Measurements from ENCODE around the gene ARHGAP27. TPM values are rescaled to one million over a fixed set of nuclear protein-coding genes. Genes with fewer than 3 reads are reported as not detected.
"Not testable (repeated sequence)": the region's sequence is repeated elsewhere in the genome, so short reads cannot be mapped to it uniquely, and the experiment has no call there.

Gene ARHGAP27
- total RNA-seq = 100 to 1,000 TPM; 100 to 106 TPM

GRCh38 chr17:45432405-45433158 is at the start of gene ARHGAP27:
Gene ARHGAP27, minus strand, starts transcription at chr17:45432870. Its CDS starts 2,591 bp downstream, at chr17:45430279.
- ATAC-seq = no peak

GRCh38 chr17:45482317-45482716 is 49.6 kb upstream of the ARHGAP27 start:
- ATAC-seq; H3K4me3 Mint-ChIP-seq; H3K27ac Mint-ChIP-seq; H3K27me3 Mint-ChIP-seq (ENCODE audit: low read depth); H3K9me3 Mint-ChIP-seq (ENCODE audit: insufficient read depth); H3K36me3 Mint-ChIP-seq (ENCODE audit: low read depth); POLR2A ChIA-PET; DNase-seq; CTCF ChIA-PET: not testable (repeated sequence)
- H3K4me1 Mint-ChIP-seq (ENCODE audit: low read depth) = peaks cover 14% of the 10 kb centered on the region

More at GRCh38 chr17:45432405-45433158, at the start of gene ARHGAP27:
- POLR2A ChIA-PET = interaction anchor here (0.9 kb wide), 1 partner anchor 20 kb away, joined by 3 read pairs; no protein-coding TSS in a partner anchor
- DNase-seq = peak; percentile 57
- Mint-ChIP-seq H3K27ac (peak within 1 kb of the TSS; percentile 86), H3K36me3 (ENCODE audit: low read depth) (peaks cover 18% of the 10 kb centered on the region), H3K4me1 (ENCODE audit: low read depth) (peaks cover 36% of the 10 kb centered on the region), H3K9me3 (ENCODE audit: insufficient read depth) (no peaks in the 10 kb centered on the region), H3K27me3 (ENCODE audit: low read depth) (no peaks in the 10 kb centered on the region), H3K4me3 (peak within 1 kb of the TSS; percentile 86)
- CTCF ChIA-PET = no interaction called here

- DNase-seq; CTCF ChIA-PET; ATAC-seq; POLR2A ChIA-PET; H3K4me1 Mint-ChIP-seq (ENCODE audit: low read depth); H3K9me3 Mint-ChIP-seq (ENCODE audit: insufficient read depth); H3K27ac Mint-ChIP-seq; H3K27me3 Mint-ChIP-seq (ENCODE audit: low read depth); H3K4me3 Mint-ChIP-seq: not testable (repeated sequence)
- peaks cover 25% of the 10 kb centered on the region for H3K36me3 Mint-ChIP-seq (ENCODE audit: low read depth)
These were observed 42.8 kb upstream of the ARHGAP27 start for GRCh38 chr17:45475436-45475835.

DNA sequence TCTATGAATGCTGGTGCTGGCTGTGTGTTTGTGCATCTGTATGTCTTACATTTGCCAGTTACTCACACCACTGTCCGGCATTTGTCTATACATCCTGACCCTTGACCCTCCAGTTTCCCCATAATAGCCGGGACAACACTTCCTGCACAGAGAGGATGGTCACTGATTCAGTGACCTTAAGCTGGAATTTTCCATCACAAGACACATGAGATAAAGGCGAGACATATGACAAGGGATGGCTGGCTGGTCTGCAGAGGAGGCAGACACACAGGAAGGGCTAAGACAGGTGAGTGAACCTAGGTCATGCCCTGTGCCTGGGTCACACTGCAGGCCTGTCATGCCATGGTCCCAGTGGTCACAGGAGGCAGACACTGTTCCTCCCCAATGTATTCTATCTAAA is 39.6 kb upstream of the ARHGAP27 start:
- CTCF ChIA-PET; H3K4me3 Mint-ChIP-seq; POLR2A ChIA-PET; DNase-seq; ATAC-seq; H3K9me3 Mint-ChIP-seq (ENCODE audit: insufficient read depth); H3K27me3 Mint-ChIP-seq (ENCODE audit: low read depth); H3K4me1 Mint-ChIP-seq (ENCODE audit: low read depth); H3K27ac Mint-ChIP-seq: not testable (repeated sequence)
- peaks cover 28% of the 10 kb centered on the region for H3K36me3 Mint-ChIP-seq (ENCODE audit: low read depth)

DNA sequence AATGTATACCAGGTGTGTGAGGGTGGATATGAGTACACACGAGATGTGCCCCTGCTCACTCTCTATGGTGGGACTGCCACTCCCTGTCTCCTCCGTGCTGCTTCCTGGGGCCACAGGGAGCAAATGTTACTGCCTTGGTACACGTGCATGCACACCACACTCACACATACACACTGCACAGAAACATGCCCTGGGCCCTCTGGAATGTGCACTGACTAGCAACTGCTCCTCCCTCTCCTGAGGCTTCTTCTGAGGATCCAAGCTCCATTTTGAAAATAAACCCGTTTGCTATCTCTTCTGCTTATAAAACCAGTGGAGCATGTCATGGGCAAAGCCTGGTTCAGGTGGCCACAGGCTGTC is 36.5 kb upstream of the ARHGAP27 start:
- DNase-seq; POLR2A ChIA-PET; H3K4me1 Mint-ChIP-seq (ENCODE audit: low read depth); H3K27me3 Mint-ChIP-seq (ENCODE audit: low read depth); ATAC-seq; H3K27ac Mint-ChIP-seq; H3K4me3 Mint-ChIP-seq; H3K9me3 Mint-ChIP-seq (ENCODE audit: insufficient read depth); CTCF ChIA-PET: not testable (repeated sequence)
- peaks cover 25% of the 10 kb centered on the region for H3K36me3 Mint-ChIP-seq (ENCODE audit: low read depth)

GRCh38 chr17:45468293-45469203 is 35.9 kb upstream of the ARHGAP27 start:
- H3K27ac Mint-ChIP-seq; H3K9me3 Mint-ChIP-seq (ENCODE audit: insufficient read depth); H3K4me1 Mint-ChIP-seq (ENCODE audit: low read depth); POLR2A ChIA-PET; CTCF ChIA-PET; ATAC-seq; H3K4me3 Mint-ChIP-seq; DNase-seq; H3K27me3 Mint-ChIP-seq (ENCODE audit: low read depth): not testable (repeated sequence)
- H3K36me3 Mint-ChIP-seq (ENCODE audit: low read depth) = peaks cover 25% of the 10 kb centered on the region

DNA sequence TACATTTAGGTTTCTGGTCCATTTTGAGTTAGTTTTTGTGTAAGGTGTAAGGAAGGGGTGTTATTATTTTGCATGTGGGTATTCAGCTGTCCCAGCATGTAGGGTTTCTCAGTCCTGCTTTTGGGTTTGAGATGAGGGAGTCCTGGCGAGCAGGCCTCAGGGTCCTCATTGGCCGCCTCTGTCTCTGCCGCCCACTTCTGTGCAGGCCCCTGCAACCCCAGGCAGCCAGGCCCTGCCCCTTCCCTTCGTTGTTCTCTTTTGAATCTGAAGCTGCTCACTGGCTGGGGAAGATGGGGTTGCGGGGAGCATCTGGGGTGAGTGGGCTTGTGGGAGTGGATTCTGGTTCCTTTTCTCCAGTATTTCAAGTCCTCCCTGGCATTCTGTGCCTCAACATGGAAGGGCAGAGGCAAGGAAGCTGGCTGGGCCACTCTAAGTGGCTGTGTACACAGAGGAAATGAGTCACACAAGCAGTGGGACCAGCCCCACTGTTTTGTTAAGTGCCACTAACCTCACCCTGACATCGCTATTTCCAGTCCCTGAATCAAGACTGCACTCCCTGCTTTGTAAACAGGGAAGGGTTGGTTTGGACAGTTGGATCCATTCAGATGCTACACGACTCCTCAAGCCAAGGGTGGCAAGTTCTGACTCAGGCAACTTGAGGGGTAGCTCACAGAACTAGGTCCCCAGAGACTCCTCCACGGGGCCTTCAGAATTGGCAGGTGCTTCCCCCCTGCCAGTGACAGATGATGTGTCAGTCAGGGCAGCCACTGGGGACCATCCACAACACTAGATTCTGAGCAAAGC is 29.1 kb upstream of the ARHGAP27 start:
- H3K27me3 Mint-ChIP-seq (ENCODE audit: low read depth); CTCF ChIA-PET; POLR2A ChIA-PET; H3K4me3 Mint-ChIP-seq; H3K9me3 Mint-ChIP-seq (ENCODE audit: insufficient read depth): not testable (repeated sequence)
- DNase-seq = peak; percentile 66
- Mint-ChIP-seq H3K4me1 (ENCODE audit: low read depth) (peaks cover 18% of the 10 kb centered on the region), H3K27ac (peak overlapping the region; percentile 85), H3K36me3 (ENCODE audit: low read depth) (peaks cover 21% of the 10 kb centered on the region)
- peak; percentile 96 for ATAC-seq

DNA sequence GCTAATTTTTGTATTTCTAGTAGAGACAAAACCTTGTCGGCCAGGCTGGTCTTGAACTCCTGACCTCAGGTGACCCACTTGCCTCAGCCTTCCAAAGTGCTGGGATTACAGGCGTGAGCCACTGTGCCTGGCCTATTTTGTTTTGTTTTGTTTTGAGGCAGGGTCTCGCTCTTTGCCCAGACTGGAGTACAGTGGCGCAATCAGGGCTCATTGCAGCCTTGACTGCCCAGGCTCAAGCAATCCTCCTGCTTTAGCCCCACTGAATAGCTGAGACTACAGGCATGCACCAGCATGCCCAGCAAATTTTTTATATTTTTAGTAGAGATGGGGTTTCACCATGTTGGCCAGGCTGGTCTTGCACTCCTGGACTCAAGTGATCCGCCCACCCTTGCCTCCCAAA is 27.8 kb upstream of the ARHGAP27 start:
- Mint-ChIP-seq H3K4me1 (ENCODE audit: low read depth) (peaks cover 18% of the 10 kb centered on the region), H3K36me3 (ENCODE audit: low read depth) (peaks cover 28% of the 10 kb centered on the region)
- H3K27me3 Mint-ChIP-seq (ENCODE audit: low read depth); CTCF ChIA-PET; ATAC-seq; H3K27ac Mint-ChIP-seq; H3K4me3 Mint-ChIP-seq; H3K9me3 Mint-ChIP-seq (ENCODE audit: insufficient read depth); DNase-seq: not testable (repeated sequence)
- POLR2A ChIA-PET = interaction anchor here (0.6 kb wide), 1 partner anchor 35 kb away, joined by 3 read pairs; no protein-coding TSS in a partner anchor

DNA sequence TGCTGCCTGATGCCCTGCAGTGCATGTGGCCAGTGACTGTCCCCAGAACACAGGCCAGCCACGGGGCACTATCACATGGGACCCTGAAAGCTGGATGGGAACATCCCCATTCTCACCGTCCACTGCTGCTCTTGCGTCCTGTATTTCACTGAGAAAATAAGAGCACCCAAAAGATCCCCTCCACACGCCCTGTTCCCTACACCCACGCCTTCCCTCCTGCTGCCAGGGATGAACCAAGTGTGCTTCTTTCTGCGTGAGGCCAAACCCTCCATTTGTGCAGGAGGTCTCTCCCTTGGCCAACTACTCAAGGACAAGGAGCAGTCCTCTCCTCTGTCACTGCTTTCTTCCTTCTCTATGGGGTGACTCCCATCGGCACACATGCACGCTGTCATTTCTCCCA is 21.7 kb upstream of the ARHGAP27 start:
- H3K36me3 Mint-ChIP-seq (ENCODE audit: low read depth) = peaks cover 28% of the 10 kb centered on the region
- H3K4me3 Mint-ChIP-seq; ATAC-seq; H3K27me3 Mint-ChIP-seq (ENCODE audit: low read depth); H3K4me1 Mint-ChIP-seq (ENCODE audit: low read depth); DNase-seq; CTCF ChIA-PET; H3K27ac Mint-ChIP-seq; H3K9me3 Mint-ChIP-seq (ENCODE audit: insufficient read depth); POLR2A ChIA-PET: not testable (repeated sequence)

DNA sequence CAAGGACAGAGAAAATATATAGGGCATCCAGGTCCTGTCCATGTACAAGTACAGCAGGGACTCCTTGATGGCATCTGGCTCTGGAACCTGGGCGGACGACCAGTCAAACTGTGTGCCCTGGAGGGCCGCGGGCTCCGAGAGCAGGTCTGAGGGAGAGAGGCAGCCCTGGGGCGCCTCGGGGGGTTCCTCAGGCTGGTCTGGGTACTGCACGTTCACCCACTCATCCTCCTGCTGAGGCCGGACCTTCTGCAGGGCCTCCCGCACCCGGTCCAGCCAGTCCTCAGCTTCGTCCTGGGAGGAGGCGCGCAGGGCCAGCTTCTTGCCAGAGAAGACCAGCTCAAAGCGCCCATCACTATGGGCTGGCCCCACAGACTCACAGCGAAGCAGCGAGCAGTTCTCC is 21.1 kb upstream of the ARHGAP27 start:
- CTCF ChIA-PET; H3K4me3 Mint-ChIP-seq; H3K4me1 Mint-ChIP-seq (ENCODE audit: low read depth); DNase-seq; H3K9me3 Mint-ChIP-seq (ENCODE audit: insufficient read depth); H3K27ac Mint-ChIP-seq; POLR2A ChIA-PET; H3K27me3 Mint-ChIP-seq (ENCODE audit: low read depth): not testable (repeated sequence)
- H3K36me3 Mint-ChIP-seq (ENCODE audit: low read depth) = peaks cover 30% of the 10 kb centered on the region
- peak; percentile 52 for ATAC-seq

DNA sequence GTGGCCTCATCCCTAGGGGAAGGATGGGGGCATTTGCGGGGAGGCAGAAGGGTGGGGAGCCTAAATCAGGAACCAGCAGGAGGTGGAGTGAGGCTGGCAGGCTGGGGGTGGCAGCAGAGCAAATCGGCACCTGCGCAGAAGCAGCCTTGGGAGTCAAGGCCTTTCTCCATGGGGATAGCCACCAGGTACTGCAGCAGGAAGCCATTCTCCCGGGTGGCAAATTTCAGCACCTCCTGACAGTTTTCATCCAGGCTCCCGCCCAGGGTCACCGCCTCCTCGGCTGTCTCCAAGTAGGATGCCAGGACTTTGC is 20.5 kb upstream of the ARHGAP27 start:
- H3K4me1 Mint-ChIP-seq (ENCODE audit: low read depth); H3K4me3 Mint-ChIP-seq; DNase-seq; H3K9me3 Mint-ChIP-seq (ENCODE audit: insufficient read depth); CTCF ChIA-PET; ATAC-seq; H3K27ac Mint-ChIP-seq; POLR2A ChIA-PET; H3K27me3 Mint-ChIP-seq (ENCODE audit: low read depth): not testable (repeated sequence)
- peaks cover 33% of the 10 kb centered on the region for H3K36me3 Mint-ChIP-seq (ENCODE audit: low read depth)

Measured in activated CD8-positive, alpha-beta T cell treated with anti-CD3 and anti-CD28 coated beads, Interleukin-2, amount 10 ng/mL, durations not matched to agents 7 days and 5 days (primary cell).